Stimulated activated CD4-positive, alpha-beta T cell treated with anti-CD3 and anti-CD28 coated beads, Interleukin-4, amount 100 ng/mL, for 1 hour (primary cell): ENCODE data around the gene ERAL1.
"Not testable (repeated sequence)": the region's sequence is repeated elsewhere in the genome, so short reads cannot be mapped to it uniquely, and the experiment has no call there.

ENCODE experiments used
- DNase-seq: peaks from one replicate; pipeline ENCODE4 v3.0.0-alpha.2; 2020

The ERAL1 gene

DNA sequence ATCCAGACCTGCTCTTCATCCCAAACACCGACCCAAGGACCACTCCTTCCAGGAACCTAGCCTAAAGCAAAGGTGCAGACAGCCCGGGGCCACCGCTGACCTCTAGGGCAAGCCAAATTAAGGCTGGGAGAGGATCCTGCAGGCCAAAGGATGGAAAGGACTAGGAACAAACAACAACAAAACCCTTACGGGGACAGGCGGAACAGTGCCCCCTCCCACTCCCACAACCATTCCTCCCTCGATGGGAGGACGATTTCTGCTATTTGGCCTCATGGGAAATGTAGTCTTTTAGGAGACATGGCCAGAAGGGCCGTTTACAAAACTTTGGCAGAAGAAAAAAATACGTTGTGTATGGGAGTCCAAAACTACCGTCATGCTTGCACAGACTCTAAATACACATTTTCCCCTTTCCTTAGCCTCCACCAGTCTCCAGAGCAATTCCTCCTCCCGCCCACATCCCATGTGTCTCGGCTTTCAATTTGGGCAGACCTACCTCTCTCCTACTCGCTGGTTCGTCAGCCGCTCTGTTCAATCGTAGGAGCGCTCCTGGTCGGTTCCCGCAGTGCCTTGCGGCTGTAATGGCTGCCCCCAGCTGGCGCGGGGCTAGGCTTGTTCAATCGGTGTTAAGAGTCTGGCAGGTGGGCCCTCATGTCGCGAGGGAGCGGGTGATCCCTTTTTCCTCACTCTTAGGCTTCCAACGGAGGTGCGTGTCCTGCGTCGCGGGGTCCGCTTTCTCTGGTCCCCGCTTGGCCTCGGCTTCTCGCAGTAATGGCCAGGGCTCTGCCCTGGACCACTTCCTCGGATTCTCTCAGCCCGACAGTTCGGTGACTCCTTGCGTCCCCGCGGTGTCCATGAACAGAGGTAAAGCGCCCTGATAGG, at the start of gene ERAL1:
Gene ERAL1, plus strand, starts transcription at position 560 of the 879 bp plus-strand sequence. Its CDS starts 19 bp downstream, at position 579.
- peak; percentile 82 for DNase-seq

DNA sequence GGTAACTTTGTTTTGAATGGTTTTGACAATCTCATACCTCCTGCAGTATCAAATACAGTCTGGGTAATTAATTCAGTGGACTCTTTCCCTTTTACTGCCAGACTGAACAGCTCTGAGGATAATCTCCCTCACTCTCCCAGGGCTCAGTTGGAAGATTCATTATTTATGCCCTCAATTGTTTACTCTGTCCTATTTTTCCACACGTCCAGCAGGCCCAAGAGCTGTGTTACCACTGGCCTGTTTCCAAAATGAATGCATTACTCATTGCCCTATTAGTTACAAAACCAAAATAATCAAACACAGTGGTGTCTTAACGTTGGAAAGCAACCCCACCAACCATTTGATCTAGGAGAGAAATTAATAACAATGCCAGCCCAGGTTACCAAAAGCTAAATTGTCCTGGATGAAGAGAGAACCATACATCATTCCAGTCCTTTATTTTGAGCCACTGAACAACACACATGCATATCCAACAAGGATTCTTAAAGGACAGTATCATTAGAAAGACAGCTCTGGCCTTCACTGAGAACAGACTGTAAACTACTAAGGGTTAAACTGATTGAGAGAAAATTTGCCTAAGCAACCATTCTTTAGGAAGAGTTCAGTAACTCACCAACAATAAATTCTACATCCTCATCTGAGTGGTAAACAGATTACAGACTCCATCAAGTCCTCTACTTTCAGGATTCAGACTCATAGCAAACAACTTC, 46.7 kb upstream of the ERAL1 start:
- DNase-seq: no peak

DNA sequence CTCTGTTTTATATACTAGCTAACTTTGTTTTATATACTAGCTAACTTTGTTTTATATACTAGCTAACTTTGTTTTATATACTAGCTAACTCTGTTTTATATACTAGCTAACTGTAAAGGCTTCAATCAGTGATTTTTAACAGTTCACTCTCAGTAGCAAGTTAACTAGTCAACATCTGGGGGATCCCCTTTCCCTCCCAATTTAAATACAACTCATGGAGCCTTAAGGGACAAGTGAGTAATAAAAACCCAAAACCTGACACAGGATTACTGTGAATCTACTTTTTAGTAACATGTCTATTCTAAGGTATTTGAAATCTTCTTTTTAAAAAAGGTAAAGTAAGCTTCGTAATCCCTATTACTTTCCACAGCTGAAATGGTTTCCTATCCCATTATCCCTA, 44.4 kb upstream of the ERAL1 start:
- no peak for DNase-seq

DNA sequence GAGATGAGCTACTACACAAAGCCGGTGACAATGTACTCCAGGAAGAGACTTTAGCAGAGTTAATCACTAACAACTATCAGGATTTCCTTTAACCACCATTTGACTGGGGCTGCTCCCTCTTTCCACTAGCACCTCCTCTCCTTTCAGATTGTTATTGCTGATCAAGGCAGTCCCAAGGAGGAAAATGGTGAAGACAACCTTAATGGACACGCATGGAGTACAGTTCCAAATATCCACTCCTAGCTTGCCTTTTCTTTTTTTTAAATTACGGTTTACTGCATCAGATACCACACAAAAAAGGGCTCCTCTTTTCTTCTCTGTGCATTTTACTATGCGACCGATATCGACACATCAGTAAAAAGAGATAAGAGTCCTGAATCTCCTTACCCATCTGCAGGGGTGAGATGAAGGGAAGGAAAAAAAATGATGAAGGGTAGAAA, 43.1 kb upstream of the ERAL1 start:
- DNase-seq: no peak

DNA sequence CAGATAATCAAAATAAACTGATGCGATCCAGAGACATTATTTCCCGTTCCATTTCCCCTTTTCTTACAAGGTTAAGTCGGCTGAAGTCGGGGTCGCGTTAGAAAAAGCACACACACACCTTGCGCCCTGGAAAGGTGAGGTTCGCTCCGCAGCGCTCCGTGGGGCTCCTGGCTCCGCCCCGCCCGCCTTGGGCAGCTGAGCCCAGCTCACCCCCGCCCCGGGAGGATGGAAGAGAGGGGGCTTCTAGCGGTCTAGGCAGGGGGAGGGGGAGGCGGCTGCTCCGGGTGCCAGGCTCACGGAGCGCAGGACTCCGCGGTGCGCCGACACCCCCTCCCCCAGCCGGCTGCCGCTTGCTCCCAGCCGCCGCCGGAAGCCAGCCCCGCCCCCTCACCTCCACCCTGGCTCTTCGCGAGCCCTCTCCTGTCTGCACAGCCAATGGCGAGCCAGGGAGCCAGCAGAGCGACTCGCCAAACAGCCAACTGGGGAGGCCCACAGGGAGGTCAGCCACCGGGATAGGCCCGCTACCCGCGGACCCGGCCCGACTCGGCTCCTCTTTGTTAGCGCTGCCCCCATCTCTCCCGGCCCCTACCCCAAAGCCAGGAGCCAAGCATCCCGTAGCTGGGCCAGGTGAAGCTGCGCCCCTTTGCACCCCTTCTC, 42.6 kb upstream of the ERAL1 start:
- DNase-seq: peak; percentile 97

DNA sequence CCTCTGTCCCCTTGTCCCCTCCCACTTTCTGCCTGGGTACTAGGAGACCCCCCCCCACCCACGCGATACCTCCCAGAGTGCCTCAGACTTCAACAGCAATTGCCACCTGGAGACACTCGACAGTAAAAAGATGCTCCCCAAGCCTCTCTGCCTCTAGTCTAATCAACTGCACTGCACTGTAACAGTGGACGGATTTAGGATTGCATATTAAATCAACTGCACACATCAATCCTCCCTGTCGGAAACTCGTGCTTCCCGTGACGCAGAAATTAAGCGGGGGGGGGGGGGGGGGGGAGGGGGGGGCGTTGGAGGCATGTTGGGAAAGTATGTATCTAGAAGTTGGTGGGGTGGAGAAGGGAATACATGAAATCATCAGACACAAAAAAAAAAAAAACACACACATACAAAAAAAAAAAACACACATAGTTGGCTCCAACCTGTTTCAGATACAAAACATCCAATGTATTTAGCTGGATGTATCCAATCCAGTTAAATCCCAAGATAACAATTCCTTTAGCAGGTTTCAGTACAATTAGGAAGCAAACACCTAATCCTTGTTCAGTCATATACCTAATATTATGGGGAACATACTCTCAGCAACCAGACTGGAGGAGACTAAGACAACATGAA, 42.0 kb upstream of the ERAL1 start:
- no peak for DNase-seq

DNA sequence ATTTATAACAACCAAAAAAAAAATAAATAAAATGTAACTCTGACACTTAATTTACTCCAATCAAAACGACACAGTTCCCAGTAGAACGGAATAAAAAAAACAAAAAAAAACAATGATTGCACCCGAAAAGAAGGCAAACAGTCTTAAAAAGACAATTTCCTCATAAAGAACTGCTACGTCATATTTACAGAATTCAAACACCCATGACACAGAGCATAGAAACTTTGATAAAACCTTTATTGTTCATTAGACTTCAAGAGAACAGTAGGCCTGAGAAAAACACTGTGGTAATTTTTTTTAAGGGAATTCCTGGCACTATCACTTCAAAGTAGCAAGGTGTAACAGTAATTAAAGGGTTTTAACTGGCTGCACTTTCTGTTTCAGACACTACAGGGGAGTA, 38.3 kb upstream of the ERAL1 start:
- DNase-seq: no peak

DNA sequence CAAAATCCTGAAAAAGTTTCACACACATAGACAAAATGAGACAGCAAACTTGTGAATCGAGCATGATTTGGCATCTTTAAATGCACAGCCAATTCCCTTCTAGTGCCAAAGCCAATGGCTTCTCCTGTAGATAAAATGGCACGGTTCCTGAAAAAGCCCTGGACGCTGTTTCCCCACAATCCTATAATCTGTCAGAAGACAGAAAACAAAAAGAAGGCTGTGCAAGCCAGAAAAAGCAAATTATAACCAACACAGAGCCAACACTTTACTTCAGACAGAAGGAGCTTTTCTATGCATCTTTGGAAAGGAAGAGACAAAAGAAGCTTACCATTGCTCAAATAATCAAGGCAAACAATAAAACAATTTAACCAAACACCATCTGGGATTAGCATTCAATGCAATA, 36.0 kb upstream of the ERAL1 start:
- no peak for DNase-seq

DNA sequence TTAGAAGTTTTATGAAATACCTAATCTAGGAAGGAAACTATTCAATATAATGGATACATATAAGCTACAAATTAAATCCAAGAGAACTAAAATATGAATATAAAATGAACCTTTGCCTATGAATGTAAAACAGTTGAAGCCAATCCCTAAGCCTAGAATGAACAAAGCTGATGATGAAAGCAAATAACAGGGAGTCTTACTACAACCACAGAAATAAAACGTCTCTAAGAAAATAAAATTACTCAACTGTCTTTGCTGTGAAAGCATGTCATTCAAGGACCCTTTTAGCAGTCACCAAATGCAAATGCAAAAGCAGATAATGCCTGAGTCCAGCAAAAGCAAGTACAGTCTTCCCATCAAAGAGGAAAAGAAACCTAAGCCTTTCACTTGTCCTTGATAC, 35.2 kb upstream of the ERAL1 start:
- DNase-seq: no peak

DNA sequence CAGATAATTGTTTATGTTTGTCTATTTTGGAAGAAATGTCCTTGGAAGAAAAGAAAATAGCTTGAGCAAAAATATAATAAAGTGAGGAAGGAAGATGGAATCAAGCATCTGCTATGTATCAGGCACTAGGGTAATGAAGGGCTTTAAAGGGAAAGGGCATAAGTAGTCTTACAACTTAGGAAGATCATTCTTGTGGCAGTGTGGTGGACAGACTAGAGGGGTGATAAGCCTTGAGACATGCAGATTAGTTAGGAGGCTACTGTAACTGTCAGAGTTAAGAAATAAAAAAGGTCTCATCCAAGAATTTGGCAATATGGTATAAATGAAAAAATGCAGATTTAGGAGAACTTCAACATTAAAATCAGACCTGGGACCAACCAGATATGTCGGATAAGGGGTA, 27.1 kb upstream of the ERAL1 start:
- no peak for DNase-seq

DNA sequence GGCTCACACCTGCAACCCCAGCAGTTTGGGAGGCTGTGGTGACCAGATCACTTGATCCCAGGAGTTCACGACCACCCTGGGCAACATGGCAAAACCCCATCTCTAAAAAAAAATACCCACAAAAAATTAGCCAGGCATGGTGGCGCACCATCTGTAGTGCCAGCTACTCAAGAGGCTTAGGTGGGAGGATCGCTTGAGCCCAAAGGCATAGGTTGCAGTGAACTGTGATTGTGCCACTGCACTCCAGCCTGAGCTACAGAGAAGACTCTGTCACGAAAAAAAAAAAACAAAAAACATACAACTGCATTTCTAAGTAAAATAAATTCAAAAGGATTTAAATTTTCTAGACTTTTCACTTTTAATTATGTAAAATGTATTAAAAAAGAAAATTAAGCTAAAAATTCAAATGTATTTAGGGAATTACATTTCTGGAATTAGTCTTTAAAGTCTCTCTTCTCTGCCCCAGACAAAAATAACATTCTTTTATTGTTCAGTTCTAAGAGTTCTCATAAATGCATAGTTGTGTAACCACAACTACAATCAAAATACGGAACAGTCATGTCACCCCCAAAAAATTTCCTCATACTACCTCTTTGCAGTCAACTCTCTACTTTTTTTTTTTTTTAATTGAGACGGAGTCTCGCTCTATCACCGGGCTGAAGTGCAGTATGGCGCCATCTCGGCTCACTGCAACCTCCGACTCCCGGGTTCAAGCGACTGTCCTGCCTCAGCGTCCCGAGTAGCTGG, 26.3 kb upstream of the ERAL1 start:
- no peak for DNase-seq

DNA sequence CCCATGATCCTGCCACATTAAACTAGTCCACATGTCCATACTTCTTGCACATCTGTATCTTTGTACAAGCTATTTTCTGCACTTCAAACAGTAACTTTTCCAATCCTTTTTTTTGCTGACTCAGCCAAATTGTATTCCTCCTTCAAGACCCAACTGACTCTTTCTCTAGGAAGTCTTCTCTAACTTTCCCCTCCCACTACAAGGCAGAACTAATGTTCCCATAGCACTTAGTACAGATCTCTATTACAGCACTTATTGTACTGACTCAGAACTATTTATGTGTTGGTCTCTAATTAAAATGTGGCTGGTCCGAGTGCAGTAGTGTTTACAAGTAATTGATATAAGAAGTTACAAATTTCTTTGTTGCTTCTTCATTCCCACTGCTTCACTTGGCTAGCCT, 20.4 kb upstream of the ERAL1 start:
- DNase-seq: no peak

DNA sequence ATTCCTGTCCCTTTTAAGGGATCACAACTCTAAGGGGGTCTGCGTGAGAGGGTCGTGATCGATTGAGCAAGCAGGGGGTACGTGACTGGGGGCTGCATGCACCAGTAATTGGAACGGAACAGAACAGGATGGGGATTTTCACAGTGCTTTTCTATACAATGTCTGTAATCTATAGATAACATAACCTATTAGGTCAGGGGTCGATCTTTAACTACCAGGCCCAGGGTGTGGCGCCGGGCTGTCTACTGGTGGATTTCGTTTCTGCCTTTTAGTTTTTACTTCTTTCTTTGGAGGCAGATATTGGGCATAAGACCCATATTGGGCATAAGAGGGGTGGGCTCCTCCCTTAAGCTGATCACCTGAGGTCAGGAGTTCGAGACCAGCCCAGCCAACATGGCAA, 18.3 kb upstream of the ERAL1 start:
- not testable (repeated sequence) for DNase-seq

DNA sequence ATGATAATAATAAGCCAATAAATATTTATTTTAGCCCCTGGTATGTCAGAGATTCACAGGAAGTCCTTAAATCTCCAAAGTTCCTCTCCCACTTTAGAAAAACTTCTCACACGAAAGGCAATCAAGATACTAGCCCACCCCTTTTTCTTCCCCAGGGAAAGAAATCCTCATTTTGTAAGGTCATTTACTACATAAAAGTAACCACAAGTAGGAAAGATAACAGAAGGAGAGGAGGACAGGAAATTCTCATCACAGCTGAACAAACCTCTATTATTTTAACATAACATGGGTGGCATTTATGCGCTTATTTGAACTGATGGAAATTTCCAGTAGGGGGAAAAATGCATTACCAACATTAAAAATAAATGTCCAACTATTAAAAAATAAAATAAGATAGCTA, 15.6 kb upstream of the ERAL1 start:
- no peak for DNase-seq

DNA sequence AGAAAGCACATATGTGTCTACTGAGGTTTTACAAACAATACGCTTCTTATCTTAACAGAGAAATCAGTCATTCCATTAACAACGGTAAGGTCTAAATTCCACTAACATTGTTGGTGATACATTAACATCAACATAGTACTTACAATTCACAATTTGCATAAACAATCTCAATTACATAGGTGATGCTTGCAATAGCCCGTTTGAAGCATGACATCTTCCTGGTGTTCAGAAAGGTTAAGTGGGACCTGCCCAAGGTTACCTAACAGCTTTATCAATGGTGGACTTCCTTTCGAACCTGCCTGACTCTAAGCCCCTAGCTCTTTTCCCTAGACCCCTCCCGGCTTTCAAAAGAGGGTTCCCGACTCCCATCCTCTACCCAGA, 12.9 kb upstream of the ERAL1 start:
- no peak for DNase-seq

DNA sequence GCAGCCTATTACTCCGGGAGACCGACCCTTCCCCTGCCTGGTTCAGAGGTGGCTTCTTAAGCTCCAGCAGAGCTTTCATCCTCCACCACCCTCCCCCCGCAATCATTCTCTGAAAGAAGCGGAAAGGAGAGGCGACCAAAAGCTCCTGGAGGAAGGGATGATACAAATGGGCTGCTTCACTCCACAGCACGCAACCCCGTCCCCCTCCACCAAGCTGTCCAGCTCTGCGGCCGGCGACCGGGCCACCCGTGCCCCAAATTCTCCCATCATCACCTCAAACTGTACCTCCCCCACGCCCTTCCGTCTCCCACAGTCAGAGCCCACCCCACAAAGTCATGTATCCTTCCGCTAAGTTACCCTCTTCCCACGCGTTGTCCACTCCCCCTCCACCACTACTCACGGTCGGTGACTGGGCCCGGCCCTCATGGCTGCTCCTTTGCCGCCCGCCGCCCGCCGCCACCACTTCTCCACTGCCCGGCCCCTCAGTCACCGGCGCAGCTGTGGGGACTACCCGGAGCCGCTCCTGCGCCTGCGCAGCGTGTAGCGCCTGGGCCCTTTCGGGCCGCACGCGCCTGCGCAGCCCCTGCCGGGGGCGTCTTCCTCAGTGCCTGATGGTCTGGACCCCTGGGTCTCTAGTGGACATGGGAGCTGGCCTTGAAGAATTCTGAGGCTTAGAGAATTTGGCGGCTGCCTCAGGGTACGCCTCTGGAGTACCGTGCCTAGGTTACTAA, 12.4 kb upstream of the ERAL1 start, which contains the start of gene FAM222B:
Gene FAM222B, minus strand, starts transcription at position 509 of the 731 bp plus-strand sequence. CDS start 76,123 bp downstream, outside the sequence.
- peak; percentile 86 for DNase-seq

DNA sequence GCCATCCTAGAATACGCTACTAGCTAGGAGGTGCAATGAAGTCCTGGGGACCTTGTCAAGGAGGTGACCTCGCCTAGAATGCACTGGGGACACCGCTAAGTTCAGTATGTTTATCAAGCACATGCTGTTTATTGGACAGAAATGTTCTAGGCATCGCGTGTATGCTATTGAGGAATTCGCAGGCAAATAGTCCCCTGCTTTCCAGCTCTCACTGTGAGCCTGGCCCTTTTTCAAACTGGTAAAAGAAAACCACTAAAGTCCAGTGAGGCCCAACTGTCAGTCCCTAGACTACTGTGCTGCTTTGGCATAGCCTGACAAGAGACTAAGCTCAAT, 11.0 kb upstream of the ERAL1 start:
- DNase-seq: no peak

DNA sequence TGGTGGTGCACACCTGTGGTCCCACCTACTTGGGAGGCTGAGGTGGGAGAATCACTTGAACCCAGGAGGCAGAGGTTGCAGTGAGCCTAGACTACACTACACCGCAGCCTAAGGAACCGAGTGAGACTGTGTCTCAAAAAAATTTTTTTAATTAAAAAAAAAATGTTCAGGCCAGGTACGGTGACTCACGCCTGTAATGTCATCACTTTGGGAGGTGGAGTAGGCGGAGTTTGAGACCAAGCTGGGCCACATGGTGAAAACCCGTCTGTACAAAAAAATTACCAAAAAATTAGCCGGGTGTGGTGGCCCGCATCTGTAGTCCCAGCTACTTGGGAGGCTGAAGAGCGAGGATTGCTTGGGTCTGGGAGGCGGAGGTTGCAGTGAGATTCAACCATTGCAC, 8.6 kb upstream of the ERAL1 start:
- DNase-seq: peak; percentile 9

DNA sequence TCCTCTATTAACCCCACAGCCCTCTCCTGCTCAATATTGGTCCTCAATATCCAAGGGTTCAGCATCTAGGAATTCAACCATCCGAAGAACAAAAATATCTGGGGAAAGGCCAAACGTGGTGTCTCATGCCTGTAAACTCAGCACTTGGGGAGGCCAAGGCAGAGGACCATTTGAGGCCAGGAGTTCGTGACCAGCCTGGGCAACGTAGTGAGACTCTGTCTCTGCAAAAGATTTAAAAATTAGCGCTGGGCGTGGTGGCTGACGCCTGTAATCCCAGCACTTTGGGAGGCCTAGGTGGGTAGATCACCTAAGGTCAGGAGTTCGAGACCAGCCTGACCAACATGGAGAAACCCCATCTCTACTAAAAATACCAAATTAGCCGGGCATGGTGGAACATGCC, 8.1 kb upstream of the ERAL1 start:
- DNase-seq: not testable (repeated sequence)

DNA sequence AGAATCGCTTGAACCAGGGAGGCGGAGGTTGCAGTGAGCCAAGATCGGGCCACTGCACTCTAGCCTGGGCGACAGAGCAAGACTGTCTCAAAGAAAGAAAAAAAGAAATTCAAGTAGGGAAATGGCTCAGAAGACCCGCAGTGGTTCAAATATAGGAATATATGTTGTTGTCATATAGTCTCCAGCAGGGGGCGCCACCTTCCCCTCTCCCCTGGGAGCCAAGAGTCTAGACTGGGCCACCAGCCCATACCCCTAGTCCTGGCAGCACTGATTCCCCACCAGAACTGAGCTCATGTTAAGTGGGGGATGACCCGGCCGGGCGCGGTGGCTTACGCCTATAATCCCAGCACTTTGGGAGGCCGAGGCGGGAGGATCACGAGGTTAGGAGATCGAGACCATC, 6.1 kb upstream of the ERAL1 start:
- DNase-seq: peak; percentile 65

DNA sequence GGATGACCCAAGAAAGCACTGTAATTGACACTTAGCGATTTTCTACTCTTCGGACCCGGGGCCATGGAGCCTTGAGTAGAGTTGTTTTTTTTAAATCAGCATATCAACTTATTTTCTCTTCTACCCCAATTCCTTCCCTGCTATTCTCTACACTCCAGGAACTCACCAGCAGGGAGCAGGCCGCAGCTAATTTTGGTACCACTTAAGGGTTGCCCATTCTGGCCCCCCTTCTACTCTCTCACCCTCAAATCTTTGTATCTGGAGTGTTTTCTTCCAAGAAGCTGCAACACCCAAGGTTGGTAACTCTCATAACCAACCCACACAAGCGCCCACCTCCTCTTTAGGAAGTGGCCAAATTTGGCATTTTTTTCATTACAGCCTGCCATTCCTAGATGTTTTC, 5.5 kb upstream of the ERAL1 start:
- DNase-seq: no peak

DNA sequence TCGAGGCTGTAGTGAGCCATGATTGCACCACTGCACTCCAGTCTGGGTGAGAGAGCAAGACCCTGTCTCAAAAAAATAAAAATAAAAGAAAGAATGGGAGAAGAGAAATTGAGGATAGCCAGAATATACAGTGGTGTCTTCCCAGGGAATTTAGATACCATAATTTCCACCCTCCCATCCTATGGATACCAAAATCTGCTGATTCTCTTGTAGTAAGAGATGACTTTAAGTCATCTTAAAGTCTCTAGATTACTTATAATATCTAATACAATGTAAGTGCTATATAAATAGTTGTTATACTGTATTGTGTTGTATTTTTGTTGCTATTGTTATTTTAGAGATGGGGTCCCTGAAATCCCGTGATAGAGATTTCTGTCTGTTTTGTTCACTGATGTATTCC, 1.5 kb upstream of the ERAL1 start:
- no peak for DNase-seq
